Liver (tissue), 9 donors: Measurements from ENCODE around the gene CRLF1. TPM values are rescaled to one million over a fixed set of nuclear protein-coding genes. Genes with fewer than 3 reads are reported as not detected.
"Not testable (repeated sequence)": the region's sequence is repeated elsewhere in the genome, so short reads cannot be mapped to it uniquely, and the experiment has no call there.

Experiments
- DNase-seq: peaks from one replicate; pipeline ENCODE4 v3.0.0-alpha.2; 2017; ENCODE audit warnings: low spot score
- H3K27ac ChIP-seq, 2 donors: one replicate each; pipeline ENCODE4 v1.7.0; 2013; ENCODE audit warnings: inconsistent platforms in 2 of 2, low read length in 2 of 2, control low read depth in 1 of 2, low read depth in 1 of 2, mild to moderate bottlenecking in 1 of 2
- H3K27me3 ChIP-seq, 4 donors: one replicate each; pipeline versions ENCODE4 v1.6.1 to v1.7.0; 2013; ENCODE audit warnings: low read length in 3 of 4, inconsistent platforms in 1 of 4, mild to moderate bottlenecking in 1 of 4, moderate library complexity in 1 of 4; ENCODE audit not compliant: control insufficient read depth in 4 of 4, insufficient read depth in 4 of 4
- H3K36me3 ChIP-seq, 4 donors: one replicate each; pipeline versions ENCODE4 v1.6.1 to v1.7.0; 2013; ENCODE audit warnings: low read length in 3 of 4, mild to moderate bottlenecking in 3 of 4, low read depth in 1 of 4, moderate library complexity in 1 of 4; ENCODE audit not compliant: control insufficient read depth in 4 of 4, insufficient read depth in 3 of 4
- H3K4me1 ChIP-seq, 4 donors: one replicate each; pipeline versions ENCODE4 v1.6.1 to v1.7.0; 2013; ENCODE audit warnings: low read length in 3 of 4, mild to moderate bottlenecking in 3 of 4, moderate library complexity in 1 of 4; ENCODE audit not compliant: control insufficient read depth in 4 of 4, insufficient read depth in 4 of 4
- H3K4me3 ChIP-seq, 3 donors: one replicate each; pipeline versions ENCODE4 v1.6.1 to v1.7.0; 2013; ENCODE audit warnings: low read length in 3 of 3, control low read depth in 1 of 3, low read depth in 1 of 3, mild to moderate bottlenecking in 1 of 3
- H3K9ac ChIP-seq, 2 donors: one replicate each; pipeline ENCODE4 v1.7.0; 2013; ENCODE audit warnings: low read length in 2 of 2, mild to moderate bottlenecking in 2 of 2, moderate library complexity in 2 of 2, control low read depth in 1 of 2, low read depth in 1 of 2
- H3K9me3 ChIP-seq, 4 donors: one replicate each; pipeline versions ENCODE4 v1.6.1 to v1.7.0; 2013; ENCODE audit warnings: low read length in 3 of 4; ENCODE audit not compliant: control insufficient read depth in 4 of 4
- GABPA ChIP-seq, 2 donors: IDR thresholded peaks in 1 of 2; conservative IDR thresholded peaks in 1 of 2; 2 replicates each; pipeline ENCODE4 v1.6.1; 2016; ENCODE audit warnings: antibody characterized with exemption in 2 of 2, mild to moderate bottlenecking in 1 of 2, moderate library complexity in 1 of 2
- JUND ChIP-seq, 2 donors: IDR thresholded peaks; 2 replicates each; pipeline ENCODE4 v1.6.1; 2016; ENCODE audit warnings: antibody characterized with exemption in 2 of 2
- NR2F2 ChIP-seq: IDR thresholded peaks from 2 replicates; pipeline ENCODE4 v1.6.1; 2016; ENCODE audit warnings: antibody characterized with exemption
- RAD21 ChIP-seq, 2 donors: IDR thresholded peaks; 2 replicates each; pipeline ENCODE4 v1.6.1; 2016; ENCODE audit warnings: antibody characterized with exemption in 2 of 2, mild to moderate bottlenecking in 2 of 2
- REST ChIP-seq: IDR thresholded peaks from 2 replicates; pipeline ENCODE4 v1.6.1; 2016; ENCODE audit warnings: antibody characterized with exemption, mild to moderate bottlenecking
- TAF1 ChIP-seq: conservative IDR thresholded peaks from 2 replicates; pipeline ENCODE4 v1.6.1; 2016; ENCODE audit warnings: antibody characterized with exemption, mild to moderate bottlenecking
- WGBS: extraction: QIAGEN DNeasy Blood & Tissue Kit; methylation state at CpG from one replicate; pipeline ENCODE4 v1.1.7; 2013; 5-methylcytosine and 5-hydroxymethylcytosine counted together
- polyA plus RNA-seq, 2 donors: library from polyadenylated mRNA; stranded (reverse) in 1 of 2; unstranded in 1 of 2; fragments of 200-250 nt in 1 of 2; fragments of >200 nt in 1 of 2; fragmentation: Nextera tagmentation in 1 of 2; extraction: Ambion mirVana in 1 of 2; gene quantifications; one replicate each; pipeline versions ENCODE4 v1.2.1 to v1.2.3, GENCODE V29; 2013 to 2015
- total RNA-seq, 2 donors: library from RNA; depleted of rRNA; stranded (reverse); fragments of >200 nt; gene quantifications; one replicate each; pipeline ENCODE4 v1.2.3, GENCODE V29; 2014
- TF ChIP-seq, protein P1 (sequence below): IDR thresholded peaks from 2 replicates; pipeline ENCODE4 v1.6.1; 2016; ENCODE audit warnings: antibody characterized with exemption
- donor health status: healthy.
- donor health status: healthy.
- donor health status: healthy.
- donor health status: healthy.
- donor health status: healthy.

CRLF1 gene
- total and polyA plus RNA-seq, 4 donors: 0.49 to 1.9 (median 1.6) TPM; not detected in 1

- TF ChIP-seq, protein P1, sequence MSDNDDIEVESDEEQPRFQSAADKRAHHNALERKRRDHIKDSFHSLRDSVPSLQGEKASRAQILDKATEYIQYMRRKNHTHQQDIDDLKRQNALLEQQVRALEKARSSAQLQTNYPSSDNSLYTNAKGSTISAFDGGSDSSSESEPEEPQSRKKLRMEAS: no peak
- no peak for TF ChIP-seq GABPA (IDR thresholded peaks at IDR 0.05 in 1 of 2, conservative IDR thresholded peaks at IDR 0.05 in 1 of 2)
- TF ChIP-seq JUND (IDR thresholded peaks at IDR 0.05): no peak
Observed at GRCh38 chr19:18593367-18594095, 13.1 kb downstream of the CRLF1 start (continued).

GRCh38 chr19:18592732-18593131 is 13.9 kb downstream of the CRLF1 start:
- peaks cover 11 to 26% (median 21%) of the 10 kb centered on the region in 4 donors for H3K4me1 ChIP-seq
- WGBS: 86% methylated on average over 5 of the region's 5 CpGs
- not testable (repeated sequence) for H3K27me3 ChIP-seq, H3K9me3 ChIP-seq, H3K9ac ChIP-seq, H3K36me3 ChIP-seq, H3K4me3 ChIP-seq, H3K27ac ChIP-seq, DNase-seq

GRCh38 chr19:18591735-18592385 is 14.7 kb downstream of the CRLF1 start:
- peaks cover 0 to 5% (median under 1%) of the 10 kb centered on the region in 4 donors for H3K27me3 ChIP-seq
- H3K36me3 ChIP-seq: peaks cover 0 to 3% (median 1%) of the 10 kb centered on the region in 4 donors
- H3K27ac ChIP-seq: no peak overlapping the region
- no peaks in the 10 kb centered on the region for H3K9me3 ChIP-seq
- H3K4me1 ChIP-seq: peaks cover 11 to 26% (median 20%) of the 10 kb centered on the region in 4 donors
- H3K4me3 ChIP-seq: no peak overlapping the region
- TF ChIP-seq TAF1 (no peak), RAD21 (IDR thresholded peaks at IDR 0.05) (no peak), JUND (IDR thresholded peaks at IDR 0.05) (no peak), REST (no peak), NR2F2 (no peak)
- TF ChIP-seq, protein P1: no peak
- WGBS: 96% methylated on average over 22 of the region's 22 CpGs
- no peak overlapping the region for H3K9ac ChIP-seq
- DNase-seq: no peak
